DND-41 (cell line): ENCODE data around the gene C1orf105.

Experiments
- ATAC-seq: fragments of 200-7000 bp; cut with Tn5 transposase; 3 replicates; pipeline ENCODE4 v1.9.1; 2021; ENCODE audit warnings: low read depth; ENCODE audit not compliant: insufficient read depth
- DNase-seq: peaks from one replicate; pipeline ENCODE4 v3.0.0-alpha.2; 2020
- H2AFZ ChIP-seq: 2 replicates; pipeline ENCODE4 v1.6.0; 2012; ENCODE audit warnings: low read depth, low read length
- H3K27ac ChIP-seq: 2 replicates; pipeline ENCODE4 v1.5.1; 2012; ENCODE audit warnings: low read length, inconsistent platforms
- H3K27me3 ChIP-seq: fragments of 200-600 bp; sonication (generic); 2 replicates; pipeline ENCODE4 v1.6.0; 2012; ENCODE audit warnings: low read length, mild to moderate bottlenecking, inconsistent platforms; ENCODE audit not compliant: insufficient read depth, poor library complexity
- H3K36me3 ChIP-seq: 2 replicates; pipeline ENCODE4 v1.5.1; 2012; ENCODE audit warnings: low read length, inconsistent platforms; ENCODE audit not compliant: insufficient read depth
- H3K4me1 ChIP-seq: 2 replicates; pipeline ENCODE4 v1.5.1; 2012; ENCODE audit warnings: mild to moderate bottlenecking, low read length; ENCODE audit not compliant: insufficient read depth
- H3K4me2 ChIP-seq: 2 replicates; pipeline ENCODE4 v1.6.0; 2012; ENCODE audit warnings: mild to moderate bottlenecking, moderate library complexity, low read length, inconsistent platforms; ENCODE audit not compliant: insufficient read depth
- H3K4me3 ChIP-seq, 2 experiments: fragments of 200-600 bp in 1 of 2; shearing (Covaris generic) in 1 of 2; 2 replicates each; pipeline ENCODE4 v1.5.1; 2012 to 2016; ENCODE audit warnings: inconsistent platforms in 2 of 2, low read length in 2 of 2, mild to moderate bottlenecking in 2 of 2, low read depth in 1 of 2, moderate library complexity in 1 of 2
- H3K79me2 ChIP-seq: 2 replicates; pipeline ENCODE4 v1.6.0; 2012; ENCODE audit warnings: low read length, inconsistent platforms; ENCODE audit not compliant: insufficient read depth
- H3K9ac ChIP-seq: 2 replicates; pipeline ENCODE4 v1.6.0; 2012; ENCODE audit warnings: low read depth, mild to moderate bottlenecking, inconsistent platforms, low read length, moderate library complexity
- H3K9me3 ChIP-seq: 2 replicates; pipeline ENCODE4 v1.5.1; 2012; ENCODE audit warnings: low read length, moderate library complexity, mild to moderate bottlenecking, inconsistent platforms; ENCODE audit not compliant: insufficient read depth, severe bottlenecking
- H4K20me1 ChIP-seq: 2 replicates; pipeline ENCODE4 v1.6.0; 2012; ENCODE audit warnings: low read length; ENCODE audit not compliant: insufficient read depth
- EZH2 ChIP-seq: IDR thresholded peaks from 3 replicates; pipeline ENCODE4 v1.6.1; 2012; ENCODE audit warnings: borderline replicate concordance, low read depth, mild to moderate bottlenecking, moderate library complexity, low read length, inconsistent platforms; ENCODE audit not compliant: severe bottlenecking
- TF ChIP-seq, protein P1 (sequence below): IDR thresholded peaks from 2 replicates; pipeline ENCODE4 v1.5.1; 2012; ENCODE audit warnings: borderline replicate concordance, low read length, moderate library complexity, mild to moderate bottlenecking; ENCODE audit not compliant: poor library complexity, severe bottlenecking; ENCODE audit errors: extremely low read depth

C1orf105 gene

DNA sequence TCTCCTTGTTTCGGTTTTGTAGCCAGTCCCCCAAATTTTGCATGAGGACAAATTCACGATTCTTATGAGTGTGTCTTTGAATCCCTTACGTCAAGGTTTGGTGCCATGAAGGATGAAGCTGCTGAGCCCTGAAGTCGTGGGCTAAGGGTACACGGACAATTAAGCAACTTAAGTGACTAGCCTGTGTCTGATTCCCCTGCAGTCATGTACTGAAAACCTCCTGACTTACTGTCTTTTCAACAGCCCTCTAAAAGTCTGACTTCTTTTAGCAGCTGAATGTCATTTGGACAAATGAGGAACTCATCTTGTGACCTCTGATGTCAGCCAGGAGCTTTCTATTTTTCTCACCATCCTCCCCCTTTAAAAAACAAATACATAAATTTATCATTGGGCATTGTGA, 27.1 kb upstream of the C1orf105 start:
- Histone ChIP-seq H3K4me2 (no peak overlapping the region), H3K27me3 (no peaks in the 10 kb centered on the region), H3K9ac (no peak overlapping the region), H3K27ac (no peak overlapping the region), H3K36me3 (no peaks in the 10 kb centered on the region), H3K4me3 (no peak overlapping the region), H2AFZ (no peak overlapping the region), H4K20me1 (no peaks in the 10 kb centered on the region), H3K4me1 (peaks cover 7% of the 10 kb centered on the region), H3K79me2 (no peaks in the 10 kb centered on the region), H3K9me3 (no peaks in the 10 kb centered on the region)
- ATAC-seq (no peak), DNase-seq (no peak)
- no peak for TF ChIP-seq EZH2
- TF ChIP-seq, protein P1, sequence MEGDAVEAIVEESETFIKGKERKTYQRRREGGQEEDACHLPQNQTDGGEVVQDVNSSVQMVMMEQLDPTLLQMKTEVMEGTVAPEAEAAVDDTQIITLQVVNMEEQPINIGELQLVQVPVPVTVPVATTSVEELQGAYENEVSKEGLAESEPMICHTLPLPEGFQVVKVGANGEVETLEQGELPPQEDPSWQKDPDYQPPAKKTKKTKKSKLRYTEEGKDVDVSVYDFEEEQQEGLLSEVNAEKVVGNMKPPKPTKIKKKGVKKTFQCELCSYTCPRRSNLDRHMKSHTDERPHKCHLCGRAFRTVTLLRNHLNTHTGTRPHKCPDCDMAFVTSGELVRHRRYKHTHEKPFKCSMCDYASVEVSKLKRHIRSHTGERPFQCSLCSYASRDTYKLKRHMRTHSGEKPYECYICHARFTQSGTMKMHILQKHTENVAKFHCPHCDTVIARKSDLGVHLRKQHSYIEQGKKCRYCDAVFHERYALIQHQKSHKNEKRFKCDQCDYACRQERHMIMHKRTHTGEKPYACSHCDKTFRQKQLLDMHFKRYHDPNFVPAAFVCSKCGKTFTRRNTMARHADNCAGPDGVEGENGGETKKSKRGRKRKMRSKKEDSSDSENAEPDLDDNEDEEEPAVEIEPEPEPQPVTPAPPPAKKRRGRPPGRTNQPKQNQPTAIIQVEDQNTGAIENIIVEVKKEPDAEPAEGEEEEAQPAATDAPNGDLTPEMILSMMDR, result no peak

DNA sequence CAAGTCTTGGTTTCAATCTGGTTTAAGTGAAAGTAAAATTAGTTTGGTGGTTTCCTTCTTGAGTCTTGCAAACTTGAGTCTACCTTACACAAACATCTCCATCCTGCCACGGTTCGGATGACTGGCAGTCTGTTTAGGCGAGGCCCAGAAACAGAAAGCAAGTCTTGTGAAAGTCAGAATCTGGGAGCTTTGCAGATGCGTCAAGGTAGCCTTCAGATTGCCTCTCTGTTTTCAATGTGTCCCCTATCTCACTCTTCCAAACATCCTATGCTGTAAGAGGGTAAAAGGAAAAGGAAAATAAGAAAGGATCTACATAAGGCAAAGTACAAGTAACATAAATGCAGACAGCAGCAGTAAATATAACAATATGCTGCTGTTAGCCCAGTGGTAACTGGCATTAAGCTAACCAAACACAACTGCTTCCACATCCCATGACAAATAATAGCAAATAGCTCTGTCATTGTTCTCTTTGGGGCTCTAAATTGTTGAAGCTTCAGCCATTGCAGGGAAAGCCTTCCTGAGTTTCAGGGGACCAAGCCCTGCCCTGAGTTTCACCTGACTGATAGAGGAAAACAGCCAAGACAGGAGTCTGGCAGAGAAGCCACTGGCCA, 26.2 kb upstream of the C1orf105 start:
- H3K4me3 ChIP-seq, result no peak overlapping the region
- H3K36me3 ChIP-seq, result no peaks in the 10 kb centered on the region
- H3K4me2 ChIP-seq, result no peak overlapping the region
- H2AFZ ChIP-seq, result peak overlapping the region; percentile 39; the same call in 1 of the 2 replicates
- H4K20me1 ChIP-seq, result no peaks in the 10 kb centered on the region
- H3K27me3 ChIP-seq, result no peaks in the 10 kb centered on the region
- ATAC-seq (peak; percentile 88), DNase-seq (peak; percentile 53)
- peaks cover 7% of the 10 kb centered on the region for H3K4me1 ChIP-seq
- no peaks in the 10 kb centered on the region for H3K79me2 ChIP-seq
- peak overlapping the region; percentile 29; the same call in 1 of the 2 replicates for H3K27ac ChIP-seq
- no peaks in the 10 kb centered on the region for H3K9me3 ChIP-seq
- no peak for TF ChIP-seq EZH2
- TF ChIP-seq, protein P1, result no peak
- no peak overlapping the region for H3K9ac ChIP-seq

DNA sequence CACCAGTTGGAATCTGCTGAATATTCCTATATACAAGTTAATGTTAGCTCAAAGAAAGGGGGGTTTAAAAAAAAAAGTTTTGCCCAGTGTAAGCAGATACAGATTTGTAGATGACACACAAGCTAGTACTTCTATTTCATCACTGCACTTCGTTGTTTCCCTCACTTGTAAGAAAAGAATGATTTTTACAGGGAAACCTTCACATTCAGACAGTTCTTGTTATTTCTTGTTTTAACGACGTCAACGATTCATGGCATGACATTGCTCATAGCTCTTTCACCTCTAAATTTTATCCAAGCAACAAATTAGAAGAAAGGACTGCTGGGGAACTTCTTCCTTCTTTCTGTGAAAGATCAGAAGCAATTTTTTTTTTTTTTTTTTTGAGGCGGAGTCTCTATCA, 25.7 kb upstream of the C1orf105 start:
- H3K36me3 ChIP-seq, result no peaks in the 10 kb centered on the region
- no peaks in the 10 kb centered on the region for H3K79me2 ChIP-seq
- H3K4me1 ChIP-seq, result peaks cover 7% of the 10 kb centered on the region
- ATAC-seq, result no peak
- no peak overlapping the region for H2AFZ ChIP-seq
- TF ChIP-seq, protein P1, result no peak
- TF ChIP-seq EZH2, result no peak
- H3K27me3 ChIP-seq, result no peaks in the 10 kb centered on the region
- H3K9ac ChIP-seq, result no peak overlapping the region
- no peak for DNase-seq
- H3K27ac ChIP-seq, result no peak overlapping the region
- no peaks in the 10 kb centered on the region for H3K9me3 ChIP-seq
- H3K4me2 ChIP-seq, result no peak overlapping the region
- no peak overlapping the region for H3K4me3 ChIP-seq
- H4K20me1 ChIP-seq, result no peaks in the 10 kb centered on the region

DNA sequence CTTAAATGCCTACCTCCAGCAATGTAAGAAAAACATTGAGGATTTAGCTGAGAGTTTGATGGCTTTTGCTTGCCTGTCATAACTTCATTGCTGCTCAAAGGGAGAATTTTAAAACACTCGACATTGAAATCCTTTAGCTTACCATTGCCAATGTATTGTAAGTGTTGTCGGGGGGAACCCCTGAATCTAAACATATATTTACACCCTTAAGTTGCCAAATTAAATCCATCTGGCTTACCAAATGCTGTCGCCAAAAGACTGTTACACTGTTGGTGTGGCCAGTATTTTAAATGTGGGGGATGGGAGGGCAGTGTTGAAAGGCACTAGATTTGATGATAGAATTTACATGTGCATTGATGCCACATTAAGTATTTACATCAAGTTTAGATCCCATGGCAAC, 24.9 kb upstream of the C1orf105 start:
- no peaks in the 10 kb centered on the region for H3K9me3 ChIP-seq
- H4K20me1 ChIP-seq, result no peaks in the 10 kb centered on the region
- TF ChIP-seq, protein P1, result no peak
- H2AFZ ChIP-seq, result no peak overlapping the region
- no peak for DNase-seq
- peaks cover 7% of the 10 kb centered on the region for H3K4me1 ChIP-seq
- no peak for ATAC-seq
- no peak overlapping the region for H3K27ac ChIP-seq
- H3K79me2 ChIP-seq, result no peaks in the 10 kb centered on the region
- no peaks in the 10 kb centered on the region for H3K36me3 ChIP-seq
- H3K4me3 ChIP-seq, result no peak overlapping the region
- H3K4me2 ChIP-seq, result no peak overlapping the region
- H3K9ac ChIP-seq, result no peak overlapping the region
- no peaks in the 10 kb centered on the region for H3K27me3 ChIP-seq
